ENCODE data around the gene CIC. TPM values are rescaled to one million over a fixed set of nuclear protein-coding genes. Genes with fewer than 3 reads are reported as not detected.

Gene CIC
- total RNA-seq, 1 experiment from 2014 or later: 60.7 TPM

DNA sequence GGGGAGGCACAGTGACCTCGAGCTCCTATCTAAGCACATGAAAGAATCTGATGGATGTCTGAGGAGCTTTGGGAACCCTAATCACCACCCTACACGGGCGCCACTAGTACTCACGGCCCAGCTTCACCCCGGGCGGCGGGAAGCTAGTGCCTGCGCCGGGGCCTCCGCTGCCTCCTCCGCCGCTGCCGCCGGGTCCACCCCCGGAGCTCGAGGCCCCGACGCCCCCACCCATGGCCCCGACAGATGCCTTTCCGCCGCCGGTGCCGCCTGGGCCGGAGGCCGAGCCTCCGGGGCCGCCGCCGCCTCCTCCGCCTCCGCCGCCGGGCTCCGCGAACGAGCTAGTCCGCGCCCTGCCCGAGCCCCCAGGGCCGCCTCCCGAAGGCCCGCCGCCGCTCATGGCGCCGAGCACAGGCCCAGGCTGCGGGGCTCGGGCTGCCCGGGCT lies 27.0 kb upstream of the CIC start:
- Histone ChIP-seq H3K4me3 (peak overlapping the region; percentile 88), H2AFZ (peak overlapping the region; percentile 68), H3K4me1 (replicated peaks; ENCODE audit: insufficient read depth) (peaks cover 17% of the 10 kb centered on the region), H3K79me2 (ENCODE audit: low read depth) (peaks cover 42% of the 10 kb centered on the region), H4K20me1 (ENCODE audit: insufficient read depth) (no peaks in the 10 kb centered on the region; the same call in 1 of the 2 replicates), H3K9me2 (ENCODE audit: insufficient read depth) (no peaks in the 10 kb centered on the region), H3K36me3 (ENCODE audit: low read depth) (no peaks in the 10 kb centered on the region), H3K27me3 (ENCODE audit: insufficient read depth, low read depth) (no peaks in the 10 kb centered on the region), H3F3A (ENCODE audit: insufficient read depth, low read depth) (peaks cover 16% of the 10 kb centered on the region), H3K27ac (no peak overlapping the region; the same call in 1 of the 2 replicates), H3K9me3 (ENCODE audit: insufficient read depth, low read depth) (no peaks in the 10 kb centered on the region), H3K4me2 (peak overlapping the region; percentile 100)
- ChIA-PET POLR2A (ENCODE audit: unreplicated experiment) (interaction anchor here (0.7 to 1.0 kb wide), 3 partner anchors 28 to 178 kb away, joined by 3 to 7 read pairs (median 4); no protein-coding TSS in a partner anchor), CTCF (interaction anchor here (0.6 kb wide), 1 partner anchor 155 kb away, joined by 3 read pairs; no protein-coding TSS in a partner anchor)
- TF ChIP-seq EZH2 (IDR thresholded peaks at IDR 0.05; ENCODE audit: low read depth) (no peak), CTCF (conservative IDR thresholded peaks at IDR 0.05) (no peak)
- BruUV-seq (replicated peaks): no TSS peak
- intact Hi-C loops (cut with micrococcal nuclease; ENCODE audit: unreplicated experiment): loop anchor here (1.0 to 5.0 kb wide), 6 partner anchors 22 to 190 kb away; partner anchors contain the start of genes PAFAH1B3, PRR19 and ZNF526
- DNase-seq: no peak

DNA sequence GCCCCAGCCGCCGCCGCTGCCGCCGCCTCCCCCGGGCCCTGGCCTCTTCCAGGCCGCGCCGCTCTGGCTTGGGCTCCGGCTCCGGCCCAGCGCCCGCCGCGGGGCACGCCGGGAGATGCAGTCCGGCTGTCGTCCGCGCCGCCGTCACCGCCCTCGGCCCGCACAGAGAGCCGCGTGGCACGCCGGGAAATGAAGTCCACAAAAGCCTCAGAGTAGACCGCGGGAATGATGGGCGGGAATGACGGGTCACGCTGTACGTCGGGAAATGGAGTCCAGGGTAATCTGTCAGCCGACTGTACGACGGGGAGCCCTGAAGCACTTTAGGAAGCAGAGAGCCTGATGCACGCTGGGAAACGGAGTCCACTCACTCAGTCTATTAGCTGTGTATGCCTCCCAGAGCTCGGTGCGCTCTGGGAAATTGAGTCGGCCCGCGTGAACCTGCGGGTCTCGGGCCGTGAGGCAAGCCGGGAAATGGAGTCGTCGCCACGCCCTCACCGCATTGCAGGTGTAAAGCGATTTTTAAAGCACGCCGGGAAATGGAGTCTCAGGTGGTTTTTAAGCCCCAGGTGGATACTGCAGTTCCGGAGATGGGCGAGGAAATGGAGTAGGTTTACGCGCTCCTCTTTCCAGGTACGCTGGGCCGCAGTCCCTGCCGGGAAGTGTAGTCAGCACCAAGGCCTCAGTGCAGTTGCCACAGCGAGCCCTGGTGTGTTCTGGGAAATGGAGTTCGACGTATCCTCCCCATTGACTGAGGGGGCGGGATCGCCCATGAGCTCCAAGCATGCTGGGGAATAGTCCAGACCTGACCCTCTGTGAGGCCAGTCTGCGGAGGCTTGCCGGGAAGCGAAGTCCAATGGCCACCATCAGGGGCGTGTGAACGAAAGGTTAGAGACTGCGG lies 26.3 kb upstream of the CIC start, which contains the start of gene GSK3A:
TSS of gene GSK3A (minus strand) at position 91 of the 898 bp plus-strand sequence. CDS start 137 bp downstream, outside the sequence.
- peak within 1 kb of the TSS; percentile 100 for H3K4me2 ChIP-seq
- H3K4me1 ChIP-seq (replicated peaks; ENCODE audit: insufficient read depth): peaks cover 17% of the 10 kb centered on the region
- no TSS peak for BruUV-seq (replicated peaks)
- H3F3A ChIP-seq (ENCODE audit: insufficient read depth, low read depth): peaks cover 19% of the 10 kb centered on the region
- POLR2A ChIA-PET (ENCODE audit: unreplicated experiment): interaction anchor here (0.5 to 1.6 kb wide), 14 partner anchors 13 to 1058 kb away, joined by 3 to 16 read pairs (median 4); no protein-coding TSS in a partner anchor
- H2AFZ ChIP-seq: peak within 1 kb of the TSS; percentile 78
- peak within 1 kb of the TSS; percentile 88 for H3K4me3 ChIP-seq
- H4K20me1 ChIP-seq (ENCODE audit: insufficient read depth): no peaks in the 10 kb centered on the region; the same call in 1 of the 2 replicates
- H3K79me2 ChIP-seq (ENCODE audit: low read depth): peaks cover 42% of the 10 kb centered on the region
- peak; percentile 97 to 99 for DNase-seq
- H3K9me2 ChIP-seq (ENCODE audit: insufficient read depth): no peaks in the 10 kb centered on the region
- no peaks in the 10 kb centered on the region for H3K36me3 ChIP-seq (ENCODE audit: low read depth)
- no peaks in the 10 kb centered on the region for H3K27me3 ChIP-seq (ENCODE audit: insufficient read depth, low read depth)
- CTCF ChIA-PET: interaction anchor here (0.6 to 1.1 kb wide), 4 partner anchors 36 to 199 kb away, joined by 3 to 6 read pairs (median 4); no protein-coding TSS in a partner anchor
- no peaks in the 10 kb centered on the region for H3K9me3 ChIP-seq (ENCODE audit: insufficient read depth, low read depth)
- H3K27ac ChIP-seq: peak within 1 kb of the TSS; percentile 35
- intact Hi-C loops (cut with micrococcal nuclease; ENCODE audit: unreplicated experiment): loop anchor here (1.0 to 5.0 kb wide), 11 partner anchors 22 to 190 kb away; partner anchors contain the start of genes MEGF8, PAFAH1B3, PRR19 and ZNF526
- TF ChIP-seq EZH2 (IDR thresholded peaks at IDR 0.05; ENCODE audit: low read depth) (no peak), CTCF (conservative IDR thresholded peaks at IDR 0.05) (no peak)
